22Rv1 (cell line): ENCODE results near the gene MAD2L2.
A peak's percentile ranks its signal among the peaks of the same experiment; 100 is the strongest.

ENCODE experiments used
- H3K27ac ChIP-seq: fragments of 450-650 bp; 2 replicates; pipeline ENCODE4 v1.5.1; 2017
- CTCF ChIP-seq: fragments of 450-650 bp; IDR thresholded peaks from 2 replicates; pipeline ENCODE4 v1.5.1; 2017; ENCODE audit warnings: mild to moderate bottlenecking
- ZFX ChIP-seq: fragments of 450-650 bp; IDR thresholded peaks from 2 replicates; pipeline ENCODE4 v1.6.1; 2017; ENCODE audit warnings: antibody characterized with exemption, borderline replicate concordance

Gene MAD2L2

GRCh38 chr1:11725616-11726015, 44.7 kb upstream of the MAD2L2 start:
- TF ChIP-seq ZFX (no peak), CTCF (no peak)
- H3K27ac ChIP-seq = no peak overlapping the region

- TF ChIP-seq CTCF (no peak), ZFX (no peak)
- no peak overlapping the region for H3K27ac ChIP-seq
These were observed 41.6 kb upstream of the MAD2L2 start for GRCh38 chr1:11722538-11722937.

GRCh38 chr1:11721311-11721710, 40.4 kb upstream of the MAD2L2 start:
- TF ChIP-seq ZFX = no peak
- TF ChIP-seq CTCF = no peak
- H3K27ac ChIP-seq = no peak overlapping the region

GRCh38 chr1:11720525-11720924, 39.6 kb upstream of the MAD2L2 start:
- TF ChIP-seq ZFX (no peak), CTCF (no peak)
- H3K27ac ChIP-seq = no peak overlapping the region

- H3K27ac ChIP-seq = no peak overlapping the region
- TF ChIP-seq CTCF (peak; percentile 2), ZFX (no peak)
These were observed 39.1 kb upstream of the MAD2L2 start for GRCh38 chr1:11720033-11720376.

GRCh38 chr1:11719313-11720032, 38.5 kb upstream of the MAD2L2 start:
- TF ChIP-seq ZFX = no peak
- TF ChIP-seq CTCF = peak; percentile 96
- peak overlapping the region; percentile 43 for H3K27ac ChIP-seq

GRCh38 chr1:11714831-11715575, 34.1 kb upstream of the MAD2L2 start:
- no peak overlapping the region for H3K27ac ChIP-seq
- TF ChIP-seq CTCF (no peak), ZFX (no peak)
